ENCODE data around the gene PDZD4.

PDZD4 gene

DNA sequence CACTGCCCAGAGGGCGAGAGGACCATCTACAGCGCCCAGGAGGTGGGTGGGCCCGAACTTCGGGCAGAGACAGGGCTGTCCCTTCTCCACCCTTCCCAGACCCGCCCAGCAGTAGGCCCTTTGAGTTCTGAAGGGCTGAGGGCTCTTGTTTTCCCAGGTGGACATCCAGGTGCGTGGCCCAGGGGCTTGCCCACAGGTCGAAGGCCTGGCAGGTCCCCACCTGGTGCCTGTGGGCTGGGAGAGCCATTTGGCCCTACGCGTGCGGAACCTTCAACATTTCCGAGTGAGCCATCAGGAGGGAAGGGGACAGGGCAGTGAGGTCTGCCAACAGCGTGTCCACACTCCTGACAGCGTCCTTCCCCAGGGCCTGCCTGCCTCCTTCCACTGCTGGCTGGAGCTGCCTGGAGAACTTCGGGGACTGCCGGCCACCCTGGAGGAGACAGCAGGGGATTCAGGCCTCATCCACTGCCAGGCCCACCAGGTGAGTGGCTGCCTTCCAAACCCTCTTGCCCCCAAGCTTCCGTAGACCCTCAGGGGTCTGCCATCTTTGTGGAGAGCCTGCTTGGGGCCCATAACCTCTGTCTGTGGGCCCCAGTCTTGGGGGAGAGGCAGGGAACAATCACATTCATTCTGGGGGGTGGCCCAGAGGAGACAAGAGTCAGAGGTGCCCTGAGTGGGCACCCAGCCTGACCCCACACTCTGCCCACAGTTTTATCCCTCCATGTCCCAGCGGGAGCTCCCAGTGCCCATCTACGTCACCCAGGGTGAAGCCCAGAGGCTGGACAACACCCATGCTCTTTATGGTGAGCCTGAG, 59.5 kb downstream of the PDZD4 start:
- DNase-seq, result no peak

DNA sequence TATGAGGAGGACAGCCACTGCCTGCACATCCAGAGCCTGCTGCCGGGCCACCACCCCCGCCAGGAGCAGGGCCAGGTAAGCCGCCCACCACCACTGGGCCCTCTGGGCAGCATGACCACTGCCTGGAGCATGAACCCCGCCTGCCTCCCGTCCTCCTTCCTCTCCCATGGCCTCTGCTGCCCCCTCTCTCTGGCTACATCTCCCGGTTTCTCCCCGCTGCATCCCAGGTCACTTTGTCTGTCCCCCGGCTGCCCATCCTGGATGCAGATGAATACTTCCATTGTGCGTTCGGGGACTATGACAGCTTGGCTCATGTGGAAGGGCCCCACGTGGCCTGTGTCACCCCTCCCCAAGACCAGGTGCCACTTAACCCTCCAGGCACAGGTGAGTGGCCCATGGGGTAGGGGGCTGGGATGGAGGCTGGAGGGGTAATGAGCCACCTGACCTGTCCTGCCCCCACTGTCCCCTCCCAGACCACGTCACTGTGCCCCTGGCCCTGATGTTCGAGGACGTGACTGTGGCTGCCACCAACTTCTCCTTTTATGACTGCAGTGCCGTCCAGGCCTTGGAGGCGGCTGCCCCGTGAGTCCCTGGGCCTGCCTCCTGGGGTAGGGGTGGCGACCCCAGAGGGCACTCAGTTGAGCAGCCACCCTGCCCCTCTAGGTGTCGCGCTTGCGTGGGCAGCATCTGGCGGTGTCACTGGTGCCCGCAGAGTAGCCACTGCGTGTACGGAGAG, 60.3 kb downstream of the PDZD4 start:
- DNase-seq, result no peak

DNA sequence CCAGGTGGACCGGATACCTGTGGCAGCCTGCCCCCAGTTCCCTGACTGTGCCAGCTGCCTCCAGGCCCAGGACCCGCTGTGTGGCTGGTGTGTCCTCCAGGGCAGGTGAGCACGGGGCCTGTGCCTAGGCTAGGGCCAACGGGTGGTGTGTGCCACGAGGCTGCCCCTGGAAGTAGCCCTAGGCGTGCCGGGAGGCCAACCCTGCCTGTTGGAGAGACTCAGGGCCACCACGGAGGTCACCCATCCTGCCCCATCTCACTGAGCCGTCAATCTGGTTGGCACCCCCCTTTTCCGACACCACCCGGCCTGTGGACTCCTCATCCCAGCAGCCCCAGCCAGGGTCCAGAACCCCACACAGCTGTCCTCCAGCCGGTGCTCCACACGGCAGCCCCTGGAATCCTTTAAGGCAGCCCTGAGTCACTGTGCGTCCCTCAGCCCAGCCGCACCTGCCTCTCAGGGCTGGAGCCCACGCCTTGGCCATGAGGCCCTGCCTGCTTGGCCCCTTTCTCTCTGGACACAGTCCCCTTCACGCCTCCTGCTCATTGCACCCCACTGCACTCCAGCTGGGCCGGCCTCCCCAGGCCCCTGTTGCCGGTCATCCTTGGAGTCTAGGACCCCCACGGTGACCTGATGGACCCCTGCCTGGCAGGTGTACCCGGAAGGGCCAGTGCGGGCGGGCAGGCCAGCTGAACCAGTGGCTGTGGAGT, 61.0 kb downstream of the PDZD4 start:
- DNase-seq, result no peak

DNA sequence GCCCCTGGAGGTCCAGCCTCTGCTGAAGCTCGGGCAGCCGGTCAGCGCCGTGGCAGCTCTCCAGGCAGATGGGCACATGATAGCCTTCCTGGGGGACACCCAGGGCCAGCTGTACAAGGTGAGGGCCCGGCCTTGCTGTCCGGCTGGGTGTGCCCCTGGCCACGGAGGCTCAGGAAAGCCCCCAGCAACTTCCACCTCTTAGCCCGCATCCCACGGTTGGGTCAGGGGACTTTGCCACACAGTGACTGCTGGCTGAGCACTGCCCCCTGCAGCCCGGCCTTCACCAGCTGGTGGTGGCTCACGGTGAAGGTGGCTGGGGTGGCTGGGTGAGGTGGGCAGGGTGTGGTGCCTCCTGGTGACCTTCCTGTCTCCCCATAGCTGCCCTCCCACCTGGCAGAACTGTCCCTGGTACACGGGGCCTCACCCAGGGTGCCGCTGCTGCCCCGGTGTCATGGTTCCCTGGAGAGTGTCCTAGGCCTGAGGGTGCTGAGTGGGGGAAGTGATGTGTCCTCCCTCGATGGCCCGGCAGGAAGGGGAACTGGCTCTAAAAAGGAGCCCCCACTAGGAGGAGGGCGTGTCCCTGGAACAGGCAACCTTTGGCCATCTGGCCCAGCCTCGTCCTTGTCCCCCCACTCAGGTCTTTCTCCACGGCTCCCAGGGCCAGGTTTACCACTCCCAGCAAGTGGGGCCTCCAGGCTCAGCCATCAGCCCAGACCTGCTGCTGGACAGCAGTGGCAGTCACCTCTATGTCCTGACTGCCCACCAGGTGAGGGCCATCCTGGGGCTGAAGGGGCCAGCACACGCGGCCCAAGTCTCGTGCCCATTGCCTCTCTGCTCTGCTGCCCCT, 61.8 kb downstream of the PDZD4 start:
- no peak for DNase-seq

DNA sequence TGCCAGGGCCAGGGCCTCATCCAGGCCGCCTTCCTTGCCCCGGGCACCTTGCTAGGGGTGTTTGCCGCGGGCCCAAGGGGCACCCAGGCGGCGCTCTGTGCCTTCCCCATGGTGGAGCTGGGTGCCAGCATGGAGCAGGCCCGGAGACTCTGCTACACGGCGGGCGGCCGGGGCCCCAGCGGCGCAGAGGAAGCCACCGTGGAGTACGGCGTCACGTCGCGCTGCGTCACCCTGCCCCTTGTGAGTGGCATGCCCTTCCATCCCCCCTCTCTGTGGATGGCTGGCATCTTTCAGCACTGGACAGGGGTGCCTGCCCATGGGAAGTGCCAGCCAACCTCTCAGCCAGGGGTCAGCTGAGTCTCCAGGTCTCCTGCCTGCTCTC, 62.7 kb downstream of the PDZD4 start:
- DNase-seq, result no peak

DNA sequence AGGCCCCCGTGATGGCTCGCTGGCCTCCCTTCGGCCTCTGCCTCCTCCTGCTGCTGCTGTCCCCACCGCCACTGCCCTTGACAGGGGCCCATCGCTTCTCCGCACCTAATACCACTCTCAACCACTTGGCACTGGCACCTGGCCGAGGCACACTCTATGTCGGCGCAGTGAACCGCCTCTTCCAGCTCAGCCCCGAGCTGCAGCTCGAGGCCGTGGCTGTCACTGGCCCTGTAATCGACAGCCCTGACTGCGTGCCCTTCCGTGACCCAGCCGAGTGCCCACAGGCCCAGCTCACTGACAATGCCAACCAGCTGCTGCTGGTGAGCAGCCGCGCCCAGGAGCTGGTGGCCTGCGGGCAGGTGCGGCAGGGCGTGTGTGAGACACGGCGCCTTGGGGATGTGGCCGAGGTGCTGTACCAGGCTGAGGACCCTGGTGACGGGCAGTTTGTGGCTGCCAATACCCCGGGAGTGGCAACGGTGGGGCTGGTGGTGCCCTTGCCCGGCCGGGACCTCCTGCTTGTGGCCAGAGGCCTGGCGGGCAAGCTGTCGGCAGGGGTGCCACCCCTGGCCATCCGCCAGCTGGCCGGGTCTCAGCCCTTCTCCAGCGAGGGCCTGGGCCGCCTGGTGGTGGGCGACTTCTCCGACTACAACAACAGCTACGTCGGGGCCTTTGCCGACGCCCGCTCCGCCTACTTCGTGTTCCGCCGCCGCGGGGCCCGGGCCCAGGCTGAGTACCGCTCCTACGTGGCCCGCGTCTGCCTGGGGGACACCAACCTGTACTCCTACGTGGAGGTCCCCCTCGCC, 63.3 kb downstream of the PDZD4 start:
- no peak for DNase-seq

DNA sequence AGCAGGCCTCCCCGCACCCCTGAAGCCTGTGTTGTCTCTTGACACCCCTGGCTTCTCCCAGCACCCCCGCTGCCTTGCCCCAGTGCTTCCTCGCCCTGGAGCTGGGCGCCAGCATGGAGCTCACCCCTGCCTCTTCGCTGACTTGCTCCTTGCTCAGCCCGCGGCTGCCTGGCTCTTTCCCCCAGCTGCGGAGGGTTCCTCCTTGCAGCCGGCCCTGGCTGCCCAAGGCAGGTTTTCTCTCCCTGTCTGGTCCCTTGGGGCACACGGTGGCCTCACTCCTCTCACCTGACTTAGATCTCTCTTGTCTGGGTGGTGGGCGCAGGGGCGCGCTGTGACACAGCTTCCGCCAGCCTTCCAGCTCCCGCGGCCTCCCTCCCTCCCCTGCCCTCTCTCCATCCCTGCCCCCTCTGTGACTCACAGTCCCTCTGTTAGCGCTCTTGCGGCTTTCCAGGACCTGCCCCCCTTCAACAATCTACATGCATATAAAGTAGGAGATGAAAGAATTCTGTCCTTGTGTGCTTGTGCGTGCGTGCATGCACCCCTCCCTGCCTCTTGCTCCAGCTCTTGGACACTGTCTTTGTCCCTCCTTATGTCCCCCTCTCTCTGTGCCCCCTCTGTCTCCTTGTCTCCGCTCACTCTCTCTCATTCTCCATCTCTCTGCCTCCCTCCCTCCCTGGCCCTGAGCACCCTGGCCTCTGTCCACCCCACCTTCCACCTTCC, 64.1 kb downstream of the PDZD4 start:
- no peak for DNase-seq

DNA sequence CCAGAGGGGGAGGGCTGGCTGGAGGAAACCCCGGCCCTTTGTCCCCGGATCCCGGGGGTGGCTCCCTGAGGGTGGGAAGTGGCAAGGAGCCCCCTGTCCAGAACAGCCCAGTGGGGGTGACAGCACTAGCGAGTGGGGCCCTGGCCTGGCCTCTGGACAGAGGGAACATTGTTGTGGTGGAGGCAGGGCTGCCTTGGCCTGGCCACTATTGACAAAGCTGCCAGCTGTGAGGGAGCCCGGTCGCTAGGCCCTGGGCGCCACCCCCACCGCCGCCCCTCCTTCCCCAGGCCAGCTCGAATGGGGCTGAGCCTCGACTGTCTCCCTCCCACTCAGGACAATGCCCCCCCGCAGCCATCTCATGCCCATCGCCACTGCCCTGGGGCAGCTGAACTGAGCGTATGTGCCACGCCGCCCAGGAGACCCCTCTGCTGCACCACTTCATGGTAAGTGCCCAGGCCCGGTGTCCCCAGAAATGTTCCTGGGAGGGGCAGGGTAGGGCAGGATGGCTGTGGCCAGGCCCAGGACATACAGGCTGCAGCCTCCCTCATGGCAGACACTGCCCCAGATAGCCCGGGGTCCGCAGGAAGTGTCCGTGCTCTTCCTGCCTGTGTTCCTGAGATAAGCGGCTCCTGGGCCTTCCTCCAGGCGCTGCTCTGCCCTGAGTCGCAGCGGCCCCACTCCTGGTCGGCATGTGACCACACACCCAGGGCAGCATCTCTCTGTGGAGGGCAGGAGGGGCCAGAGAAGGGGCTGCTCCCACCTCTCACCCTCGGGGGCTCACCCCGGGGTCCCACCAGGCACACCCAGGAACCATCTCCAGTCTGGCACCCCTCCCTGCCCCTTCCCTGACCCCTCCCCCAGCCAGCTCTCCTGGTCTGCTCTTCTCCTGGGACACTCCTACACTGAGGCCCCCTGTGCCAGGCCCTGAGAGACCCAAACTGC, 64.9 kb downstream of the PDZD4 start:
- DNase-seq, result no peak

DNA sequence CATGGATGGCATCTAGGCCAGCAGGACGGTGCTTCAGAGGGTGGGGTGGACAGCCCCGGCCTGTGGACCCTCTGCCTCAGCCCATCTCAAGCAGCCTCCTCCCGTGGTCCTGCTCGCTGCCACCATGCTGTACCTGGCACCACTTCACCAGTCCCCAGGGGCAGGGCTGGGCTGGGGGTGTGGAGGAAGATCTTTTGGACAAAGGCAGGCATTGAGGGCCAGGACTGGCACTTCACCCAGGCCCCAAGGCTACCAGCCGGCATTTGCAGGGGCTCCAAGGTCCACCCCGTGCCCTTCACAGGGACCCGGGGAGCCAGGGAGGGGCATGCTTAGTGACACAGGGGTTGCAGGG, 65.6 kb downstream of the PDZD4 start:
- no peak for DNase-seq

DNA sequence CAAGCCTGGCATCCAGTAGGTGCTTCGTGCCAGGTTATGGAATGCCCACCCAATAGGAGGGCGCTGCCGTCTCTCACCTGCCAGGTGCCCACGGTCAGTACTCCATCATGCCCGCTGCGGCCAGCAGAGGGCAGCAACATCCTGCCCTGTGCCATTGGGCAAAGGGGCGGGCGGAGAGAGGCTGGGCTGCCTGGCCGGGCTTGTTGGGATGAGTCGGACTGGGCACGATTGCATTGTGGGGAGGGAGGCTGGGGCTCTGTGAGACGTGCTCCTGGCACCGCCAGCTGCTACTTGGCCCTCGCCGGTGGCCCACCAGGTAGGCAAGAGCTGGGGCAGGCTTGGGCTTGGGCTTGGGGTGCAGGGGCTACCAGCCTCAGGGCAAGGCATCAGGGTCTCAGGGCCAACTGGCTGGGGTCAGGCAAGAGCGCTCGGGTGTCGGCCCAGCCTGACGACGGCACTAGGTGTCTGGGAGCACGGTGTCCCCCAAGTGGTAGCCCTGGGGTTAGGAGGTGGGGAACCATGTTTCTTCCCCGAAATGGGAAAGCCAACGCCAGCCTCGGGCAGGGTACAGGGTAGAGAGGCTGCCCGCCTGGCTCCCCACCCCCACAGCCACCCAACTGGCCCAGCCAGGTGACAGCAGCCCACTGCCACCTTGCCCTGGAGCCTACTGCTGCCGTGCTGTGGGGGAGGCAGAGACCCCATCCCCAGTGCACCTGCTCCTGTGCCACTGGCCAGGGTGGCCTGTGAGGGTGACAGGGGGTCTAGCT, 66.2 kb downstream of the PDZD4 start, which contains the start of gene PLXNB3:
Gene PLXNB3 (plus strand): TSS at position 261 of the 767 bp plus-strand sequence. CDS start 1,287 bp downstream, outside the sequence.
- DNase-seq, result no peak

DNA sequence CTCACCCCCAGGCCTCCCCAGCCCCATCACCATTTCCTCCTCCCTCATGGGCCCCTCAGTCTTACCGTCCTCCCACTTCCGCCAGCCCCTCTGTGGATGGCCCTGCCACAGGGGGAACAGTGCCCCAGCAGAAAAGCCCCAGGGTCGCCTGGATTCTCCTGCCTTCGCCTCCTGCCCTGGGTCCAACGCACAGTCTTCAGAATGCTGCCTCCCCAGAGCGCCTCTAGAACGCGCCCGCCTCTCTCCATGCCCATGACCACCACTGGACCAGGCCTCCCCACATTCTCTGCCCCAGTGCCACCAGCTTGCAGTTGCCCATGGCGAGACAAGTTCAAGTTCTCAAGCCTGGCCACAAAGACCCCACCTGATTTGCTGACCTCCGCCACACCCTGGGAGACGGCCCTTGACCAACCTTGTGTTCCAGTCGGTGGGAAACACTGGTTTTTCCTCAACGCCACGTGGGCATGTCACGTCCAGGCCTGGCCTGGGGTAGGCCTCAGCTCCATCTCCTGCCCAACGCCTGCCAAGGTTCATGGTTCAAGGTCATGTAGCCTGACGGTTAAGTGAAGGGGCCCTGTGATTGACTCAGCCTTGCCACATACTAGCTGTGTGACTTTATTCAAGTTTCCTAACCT, 66.9 kb downstream of the PDZD4 start:
- no peak for DNase-seq

DNA sequence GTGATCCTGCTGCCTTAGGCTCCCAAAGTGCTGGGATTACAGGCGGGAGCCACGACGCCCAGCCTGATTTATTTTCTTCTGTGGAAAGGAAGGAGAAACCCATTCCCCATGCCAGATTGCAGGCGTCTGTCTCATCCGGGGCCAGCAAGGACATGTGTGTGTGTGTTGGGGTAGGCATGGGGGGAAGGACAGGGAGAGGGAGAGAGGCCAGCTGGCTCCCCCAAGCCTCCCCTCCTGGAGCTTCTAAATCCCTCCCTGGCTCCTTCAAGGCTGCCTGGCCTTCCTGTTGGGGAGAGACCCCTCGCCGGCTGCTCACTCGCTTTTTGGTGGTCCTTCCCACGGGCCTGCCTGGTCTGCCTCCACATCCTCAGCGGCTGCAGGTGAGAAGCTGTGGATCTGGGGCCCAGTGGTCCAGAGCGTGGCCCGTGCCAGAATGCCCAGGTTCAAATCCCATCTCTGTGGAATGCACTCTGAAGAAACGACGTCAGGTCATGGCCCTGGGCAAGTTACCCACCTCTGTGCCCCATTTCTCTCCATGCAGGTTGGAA, 67.6 kb downstream of the PDZD4 start:
- DNase-seq, result no peak

DNA sequence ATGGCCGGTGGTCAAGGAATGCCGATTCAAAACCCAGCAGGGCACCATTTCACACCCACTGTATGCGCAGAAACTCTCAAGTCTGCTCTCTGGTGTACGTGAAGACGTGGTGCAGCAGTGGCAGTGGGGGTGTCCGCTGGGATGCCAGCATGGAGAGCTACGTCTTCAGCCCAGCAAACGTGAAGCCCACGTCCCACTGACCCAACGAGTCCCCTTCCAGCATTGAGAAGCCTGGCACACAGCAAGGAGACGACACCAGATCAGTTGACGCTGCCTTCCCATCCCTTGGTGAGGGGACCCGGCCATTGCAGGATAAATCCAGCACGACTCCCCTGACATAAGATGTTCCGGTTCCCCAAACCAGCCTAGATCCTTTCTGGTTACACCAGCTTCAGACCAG, 68.5 kb downstream of the PDZD4 start:
- no peak for DNase-seq

DNA sequence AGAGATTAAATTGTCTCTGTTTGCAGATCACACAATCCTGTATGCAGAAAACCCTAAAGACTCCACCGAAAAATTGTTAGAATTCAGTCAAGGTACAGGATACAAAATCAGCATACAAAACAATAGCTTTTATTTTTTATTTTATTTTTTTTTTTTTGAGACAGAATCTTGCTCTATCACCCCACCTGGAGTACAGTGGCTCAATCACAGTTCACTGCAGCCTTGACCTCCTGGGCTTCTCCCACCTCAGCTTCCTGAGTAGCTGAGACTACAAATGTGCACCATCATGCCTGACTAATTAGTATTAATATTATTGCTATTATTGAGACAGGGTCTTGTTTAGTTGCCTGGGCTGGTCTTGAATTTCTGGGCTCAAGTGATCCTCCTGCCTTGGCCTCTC, 75.2 kb downstream of the PDZD4 start:
- DNase-seq, result no peak

Data from right kidney (tissue), 1 donor.